ENCODE data around the gene SEMA3F.

SEMA3F gene

GRCh38 chr3:50133283-50133615 is 21.9 kb upstream of the SEMA3F start:
- no peak for DNase-seq

DNA sequence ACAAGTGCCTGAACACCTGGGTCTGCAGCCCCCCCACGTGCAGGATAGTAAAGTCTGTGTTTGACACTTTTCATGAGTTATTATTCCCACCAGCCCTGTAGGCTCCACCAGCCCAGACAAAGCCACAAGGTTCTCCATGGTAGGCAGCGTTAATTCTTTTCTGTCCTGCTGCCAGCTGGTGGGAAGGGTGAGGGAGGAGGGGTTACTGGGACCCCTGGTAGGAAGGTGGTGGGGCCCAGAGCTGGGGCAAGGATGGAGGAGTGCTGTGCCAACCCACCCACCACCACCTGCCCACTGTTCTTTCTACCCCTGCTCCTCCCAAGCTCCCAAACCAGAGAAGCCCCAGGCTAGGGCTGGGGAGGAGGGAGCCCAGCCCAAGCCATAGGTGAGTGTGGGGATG is 20.8 kb upstream of the SEMA3F start:
- DNase-seq = no peak

GRCh38 chr3:50135964-50136363 is 19.2 kb upstream of the SEMA3F start:
- DNase-seq = no peak

- DNase-seq = no peak
Measured at GRCh38 chr3:50136714-50137405, 18.3 kb upstream of the SEMA3F start.

GRCh38 chr3:50137531-50137930 is 17.6 kb upstream of the SEMA3F start:
- DNase-seq = no peak

GRCh38 chr3:50138266-50139200 is 16.6 kb upstream of the SEMA3F start:
- DNase-seq = peak; percentile 9

- DNase-seq = no peak
Measured at GRCh38 chr3:50139308-50139707, 15.8 kb upstream of the SEMA3F start.

GRCh38 chr3:50139718-50140423 is 15.3 kb upstream of the SEMA3F start:
- no peak for DNase-seq

DNA sequence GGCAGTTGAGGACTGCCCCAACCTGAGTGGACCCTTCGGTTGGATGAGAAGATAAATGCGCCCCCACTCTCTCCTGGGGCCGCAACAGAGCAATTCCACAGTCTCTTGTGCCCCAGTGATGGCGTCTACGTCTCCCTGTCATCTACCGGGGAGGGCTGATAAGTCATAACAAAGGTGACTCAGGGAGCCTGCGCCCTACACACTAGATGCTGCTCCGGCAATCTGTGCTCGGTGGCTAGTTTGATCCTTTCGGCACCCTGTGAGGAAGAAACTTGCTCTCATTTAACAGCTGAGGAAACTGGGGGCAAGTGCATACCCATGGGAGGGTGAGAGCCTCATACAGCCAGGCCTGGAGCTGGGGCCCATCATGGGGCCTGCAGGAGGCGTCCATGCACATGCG is 14.1 kb upstream of the SEMA3F start:
- DNase-seq = no peak

DNA sequence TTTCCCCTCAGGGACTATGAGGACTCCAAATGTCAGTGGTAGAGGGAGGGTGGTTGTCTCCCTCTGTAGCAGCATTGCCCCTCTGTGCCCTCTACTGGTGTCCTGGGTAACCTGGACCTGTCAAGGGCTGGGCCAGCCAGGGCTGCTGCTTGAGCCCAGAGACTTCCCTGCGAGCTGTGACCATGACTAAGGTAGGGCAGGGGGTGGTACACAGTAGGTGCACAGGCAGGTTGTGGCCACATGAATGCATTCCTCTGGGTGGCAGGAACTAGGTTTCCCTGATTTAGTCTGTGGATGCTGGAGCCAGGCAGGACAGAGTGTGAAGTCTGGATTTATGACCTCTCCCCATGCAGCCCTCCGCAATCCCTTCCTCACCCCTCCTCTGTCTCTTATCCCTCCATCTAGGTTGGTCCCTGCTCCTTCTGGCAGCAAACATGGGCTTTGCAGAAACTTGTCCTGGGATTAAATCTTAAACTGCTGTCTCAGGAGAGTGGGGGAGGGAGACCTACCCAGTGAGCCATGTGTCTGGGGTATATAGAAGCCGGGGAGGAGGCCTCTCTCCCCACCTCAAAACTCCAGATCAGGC is 8.7 kb upstream of the SEMA3F start:
- no peak for DNase-seq

DNA sequence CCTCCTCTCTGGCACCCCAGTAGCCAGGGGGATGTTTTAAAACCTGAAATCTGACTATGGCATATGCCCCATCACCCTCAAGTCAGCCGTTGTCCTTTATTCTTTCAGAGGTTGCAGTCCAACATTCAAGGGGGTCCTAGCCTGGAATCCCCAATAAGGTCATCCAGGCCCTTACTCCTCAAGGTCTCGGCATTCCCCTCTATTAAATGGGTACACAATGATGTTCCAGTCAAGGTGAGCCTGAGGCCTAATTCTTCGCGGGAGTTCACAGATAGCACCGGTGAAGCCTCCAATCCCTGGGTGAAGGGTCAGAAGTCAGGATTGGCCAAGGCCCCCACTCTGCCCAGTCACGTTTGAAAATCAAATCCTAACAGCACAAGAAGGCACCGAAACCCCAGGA is 8.1 kb upstream of the SEMA3F start:
- DNase-seq = no peak

GRCh38 chr3:50147447-50147846 is 7.7 kb upstream of the SEMA3F start:
- DNase-seq = no peak

- DNase-seq = no peak
Measured at GRCh38 chr3:50147861-50148260, 7.3 kb upstream of the SEMA3F start.

DNA sequence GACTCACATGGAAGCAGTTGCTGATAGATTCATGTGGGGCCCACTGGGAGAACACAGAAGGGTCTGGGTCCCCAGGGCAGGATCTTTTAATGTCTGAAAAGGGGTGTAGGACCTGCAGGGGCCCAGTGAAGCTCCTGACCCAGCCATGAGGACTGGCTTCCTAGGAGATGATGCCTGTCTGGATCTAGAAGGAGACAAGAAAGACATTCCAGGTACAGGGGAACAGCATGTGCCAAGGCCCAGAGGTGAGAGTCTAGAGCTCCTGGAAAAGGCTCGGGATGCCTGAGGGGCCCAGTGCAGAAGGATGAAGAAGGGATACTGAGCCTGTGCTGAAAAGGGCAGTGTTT is 4.7 kb upstream of the SEMA3F start:
- DNase-seq = no peak

- DNase-seq = no peak
Measured at GRCh38 chr3:50150863-50151686, 4.0 kb upstream of the SEMA3F start.

- DNase-seq = no peak
Measured at GRCh38 chr3:50151728-50152127, 3.4 kb upstream of the SEMA3F start.

GRCh38 chr3:50153782-50154475 is 1.2 kb upstream of the SEMA3F start:
- no peak for DNase-seq

GRCh38 chr3:50154476-50154839 is 666 bp upstream of the SEMA3F start:
- peak; percentile 36 for DNase-seq

- no peak for DNase-seq
Measured at GRCh38 chr3:50155491-50155878, 361 bp downstream of the SEMA3F start.

- DNase-seq = no peak
Measured at GRCh38 chr3:50155891-50156290, 767 bp downstream of the SEMA3F start.

- DNase-seq = no peak
Measured at GRCh38 chr3:50156549-50157493, 1.7 kb downstream of the SEMA3F start.
